Small intestine (tissue), 7 donors: Measurements from ENCODE around the gene SCN1A. TPM values are rescaled to one million over a fixed set of nuclear protein-coding genes. Genes with fewer than 3 reads are reported as not detected.
"Not testable (repeated sequence)": the region's sequence is repeated elsewhere in the genome, so short reads cannot be mapped to it uniquely, and the experiment has no call there.

Experiments
- DNase-seq, 2 donors: peaks; one replicate each; pipeline versions ENCODE4 v3.0.0 to v3.0.0-alpha.2; 2013
- FAIRE-seq: peaks from 2 replicates; lab custom pipeline; 2012; peaks lifted over from hg19 to GRCh38; lab: Jason Lieb, UNC
- H3K27ac ChIP-seq, 3 donors: one replicate each; pipeline ENCODE4 v1.5.1; 2013; ENCODE audit warnings: low read length in 2 of 3, mild to moderate bottlenecking in 2 of 3, control low read depth in 1 of 3, inconsistent platforms in 1 of 3, low read depth in 1 of 3, moderate library complexity in 1 of 3
- H3K27me3 ChIP-seq, 3 donors: one replicate each; pipeline ENCODE4 v1.6.1; 2013; ENCODE audit warnings: low read length in 3 of 3, inconsistent platforms in 1 of 3; ENCODE audit not compliant: control insufficient read depth in 3 of 3, insufficient read depth in 3 of 3
- H3K36me3 ChIP-seq, 3 donors: one replicate each; pipeline ENCODE4 v1.6.1; 2013; ENCODE audit warnings: low read length in 3 of 3, inconsistent platforms in 1 of 3, low read depth in 1 of 3, mild to moderate bottlenecking in 1 of 3, moderate library complexity in 1 of 3; ENCODE audit not compliant: control insufficient read depth in 3 of 3, insufficient read depth in 2 of 3
- H3K4me1 ChIP-seq, 3 donors: one replicate each; pipeline ENCODE4 v1.6.1; 2013; ENCODE audit warnings: low read length in 2 of 3, inconsistent platforms in 1 of 3, low read depth in 1 of 3, mild to moderate bottlenecking in 1 of 3, moderate library complexity in 1 of 3; ENCODE audit not compliant: control insufficient read depth in 3 of 3, insufficient read depth in 2 of 3
- H3K4me3 ChIP-seq, 3 donors: one replicate each; pipeline ENCODE4 v1.5.1; 2013; ENCODE audit warnings: low read length in 3 of 3, control low read depth in 1 of 3, inconsistent platforms in 1 of 3, low read depth in 1 of 3, mild to moderate bottlenecking in 1 of 3, moderate library complexity in 1 of 3
- H3K9me3 ChIP-seq, 2 donors: one replicate each; pipeline ENCODE4 v1.6.1; 2013; ENCODE audit warnings: low read depth in 1 of 2, low read length in 1 of 2; ENCODE audit not compliant: control insufficient read depth in 2 of 2, insufficient read depth in 1 of 2
- WGBS, 3 donors: extraction: QIAGEN DNeasy Blood & Tissue Kit; methylation state at CpG; one replicate each; pipeline ENCODE4 v1.1.7; 2013; 5-methylcytosine and 5-hydroxymethylcytosine counted together
- polyA plus RNA-seq, 4 donors: library from polyadenylated mRNA; stranded (reverse) in 3 of 4; unstranded in 1 of 4; fragments of 200-250 nt in 3 of 4; fragments of 120-200 nt in 1 of 4; gene quantifications; one replicate each; pipeline versions ENCODE4 v1.2.1 to v1.2.3, GENCODE V29; 2013
- donor health status: healthy with polysubstance abuse.
- donor health status: control.
- donor health status: control.
- donor health status: Bipolar disorder and iron deficiency.
- donor health status: healthy.

SCN1A gene
- polyA plus RNA-seq, 4 donors: 0.10 to 0.18 TPM; not detected in 2

DNA sequence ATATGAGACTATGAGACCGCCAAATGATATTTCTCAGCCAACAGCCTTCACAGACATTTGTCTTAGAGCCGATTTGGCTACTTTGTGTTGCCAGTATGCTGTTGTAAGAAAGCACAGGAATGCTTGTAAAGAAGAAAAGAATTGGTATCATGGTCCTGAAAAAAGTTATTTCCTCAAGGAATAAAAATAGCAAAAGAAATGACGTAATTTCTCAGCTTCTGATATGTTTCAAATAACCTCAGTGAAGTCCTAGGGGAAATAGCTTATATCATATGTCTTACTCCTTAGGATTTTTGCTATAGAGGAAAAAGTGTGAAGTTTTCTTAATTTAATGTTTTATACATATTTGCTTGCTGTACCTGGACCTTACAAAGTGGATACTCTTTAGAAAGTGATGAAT, 23.0 kb downstream of the SCN1A start:
- H3K4me3 ChIP-seq: no peak overlapping the region
- no peak overlapping the region for H3K27ac ChIP-seq
- no peaks in the 10 kb centered on the region for H3K4me1 ChIP-seq
- no peaks in the 10 kb centered on the region for H3K9me3 ChIP-seq
- DNase-seq (no peak), FAIRE-seq (no peak)
- no peaks in the 10 kb centered on the region for H3K27me3 ChIP-seq
- WGBS, 3 donors: 83 to 88% (median 86%) methylated on average over 3 of the region's 3 CpGs
- no peaks in the 10 kb centered on the region for H3K36me3 ChIP-seq

GRCh38 chr2:166104084-166104483, 23.7 kb downstream of the SCN1A start:
- WGBS, 3 donors: 76 to 87% (median 83%) methylated on average over 1 of the region's 1 CpG
- Histone ChIP-seq H3K4me3 (no peak overlapping the region), H3K4me1 (no peaks in the 10 kb centered on the region), H3K36me3 (no peaks in the 10 kb centered on the region), H3K9me3 (no peaks in the 10 kb centered on the region), H3K27ac (no peak overlapping the region), H3K27me3 (no peaks in the 10 kb centered on the region)
- DNase-seq (no peak), FAIRE-seq (no peak)

DNA sequence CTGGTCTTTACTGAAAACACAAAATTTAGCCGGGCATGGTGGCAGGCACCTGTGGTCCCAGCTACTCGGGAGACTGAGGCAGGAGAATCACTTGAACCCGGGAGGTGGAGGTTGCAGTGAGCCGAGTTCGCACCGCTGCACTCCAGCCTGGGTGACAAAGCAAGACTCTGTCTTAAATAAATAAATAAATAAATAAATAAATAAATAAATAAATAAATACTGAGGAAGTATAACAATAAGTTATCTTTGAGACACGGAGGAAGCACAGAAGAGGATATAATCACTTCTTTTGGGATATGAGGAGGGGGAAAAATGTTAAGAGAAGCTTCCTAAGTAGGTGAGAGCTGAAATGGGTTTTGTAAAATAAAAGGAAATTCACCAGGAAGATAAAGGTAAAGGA, 24.5 kb downstream of the SCN1A start:
- H3K4me1 ChIP-seq, H3K27me3 ChIP-seq, H3K9me3 ChIP-seq, H3K36me3 ChIP-seq, FAIRE-seq, DNase-seq, H3K27ac ChIP-seq, H3K4me3 ChIP-seq: not testable (repeated sequence)
- WGBS, 3 donors: 85 to 94% (median 92%) methylated on average over 7 of the region's 7 CpGs

- FAIRE-seq (no peak), DNase-seq (no peak)
- Histone ChIP-seq H3K27me3 (no peaks in the 10 kb centered on the region), H3K4me1 (no peaks in the 10 kb centered on the region), H3K27ac (no peak overlapping the region), H3K36me3 (no peaks in the 10 kb centered on the region), H3K9me3 (no peaks in the 10 kb centered on the region), H3K4me3 (no peak overlapping the region)
- 79 to 96% (median 93%) methylated on average over 1 of the region's 1 CpG for WGBS, 3 donors
These were observed 33.5 kb downstream of the SCN1A start for GRCh38 chr2:166094325-166094724.

- 83 to 87% (median 85%) methylated on average over 3 of the region's 3 CpGs for WGBS, 3 donors
- Histone ChIP-seq H3K36me3 (no peaks in the 10 kb centered on the region), H3K4me3 (no peak overlapping the region), H3K9me3 (no peaks in the 10 kb centered on the region), H3K27me3 (no peaks in the 10 kb centered on the region), H3K4me1 (no peaks in the 10 kb centered on the region), H3K27ac (no peak overlapping the region)
- FAIRE-seq (no peak), DNase-seq (no peak)
These were observed 34.9 kb downstream of the SCN1A start for GRCh38 chr2:166092889-166093288.

GRCh38 chr2:166091439-166091838, 36.4 kb downstream of the SCN1A start:
- FAIRE-seq (no peak), DNase-seq (no peak)
- Histone ChIP-seq H3K27ac (no peak overlapping the region), H3K4me3 (no peak overlapping the region), H3K36me3 (no peaks in the 10 kb centered on the region), H3K4me1 (no peaks in the 10 kb centered on the region), H3K27me3 (no peaks in the 10 kb centered on the region), H3K9me3 (no peaks in the 10 kb centered on the region)
- 45 to 57% (median 49%) methylated on average over 3 of the region's 3 CpGs for WGBS, 3 donors

DNA sequence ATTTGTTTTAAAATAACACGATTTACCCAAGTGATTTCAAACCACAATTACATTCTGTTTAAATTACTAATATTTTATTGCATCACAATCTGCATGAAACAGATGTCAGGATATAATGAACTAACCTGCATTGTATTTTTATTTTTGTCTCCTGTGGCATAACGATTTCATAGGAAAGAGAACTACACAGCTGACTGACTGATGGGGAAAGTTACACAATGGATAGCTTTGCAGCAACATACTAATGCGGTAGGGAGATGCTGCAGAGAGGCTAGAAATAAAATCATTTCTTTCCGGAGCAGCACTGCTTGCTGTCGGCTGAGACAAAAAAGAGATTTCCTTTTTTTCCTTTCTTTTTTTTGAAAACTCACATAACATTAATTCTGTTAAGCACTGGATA, 36.9 kb downstream of the SCN1A start:
- no peak for FAIRE-seq

DNA sequence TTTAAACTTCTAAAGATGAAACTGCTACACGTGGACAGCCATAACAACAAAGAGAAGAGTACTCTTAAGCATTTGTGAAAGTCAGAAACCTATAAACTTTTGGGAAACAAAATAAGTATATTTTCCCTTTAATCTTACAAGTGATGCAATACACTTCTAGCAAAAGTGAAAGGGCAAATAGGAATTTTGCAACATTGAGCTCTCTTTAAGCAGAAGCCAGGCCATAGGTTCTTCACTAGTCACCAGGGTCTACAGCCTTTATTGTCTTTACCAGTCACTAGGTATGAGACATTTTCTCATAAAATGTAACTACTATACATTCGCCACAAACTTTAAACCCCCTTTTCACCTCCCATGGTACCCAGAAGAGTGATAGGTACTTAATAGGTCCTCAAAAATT, 37.5 kb downstream of the SCN1A start:
- Histone ChIP-seq H3K27ac (no peak overlapping the region), H3K4me3 (no peak overlapping the region), H3K36me3 (no peaks in the 10 kb centered on the region), H3K27me3 (no peaks in the 10 kb centered on the region), H3K4me1 (no peaks in the 10 kb centered on the region), H3K9me3 (no peaks in the 10 kb centered on the region)
- 82 to 89% (median 86%) methylated on average over 2 of the region's 2 CpGs for WGBS, 3 donors
- DNase-seq: no peak
- no peak for FAIRE-seq

More for the DNA sequence above, 36.9 kb downstream of the SCN1A start:
- no peak overlapping the region for H3K27ac ChIP-seq
- H3K4me1 ChIP-seq: no peaks in the 10 kb centered on the region
- no peak overlapping the region for H3K4me3 ChIP-seq
- WGBS, 3 donors: 52 to 70% (median 62%) methylated on average over 5 of the region's 5 CpGs
- no peak for DNase-seq
- no peaks in the 10 kb centered on the region for H3K27me3 ChIP-seq
- H3K9me3 ChIP-seq: no peaks in the 10 kb centered on the region
- no peaks in the 10 kb centered on the region for H3K36me3 ChIP-seq

DNA sequence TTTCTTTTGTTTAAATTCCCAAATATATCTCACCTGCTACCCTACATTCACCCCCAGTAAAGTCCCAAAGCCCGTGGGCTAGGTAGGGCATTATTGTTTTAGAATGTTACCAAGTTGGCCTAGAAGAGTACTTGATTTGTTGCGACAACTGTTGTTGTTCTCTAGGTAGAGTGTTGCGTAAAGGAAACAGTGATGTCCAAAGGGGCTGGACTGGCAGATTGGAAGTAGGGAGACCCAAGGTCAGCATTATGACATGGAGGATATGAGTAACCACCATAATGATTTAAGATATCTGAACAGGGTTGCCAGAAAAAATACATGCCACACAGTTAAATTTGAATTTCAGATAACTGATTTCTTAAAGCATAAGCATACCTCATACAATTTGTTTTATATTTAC, 39.2 kb downstream of the SCN1A start:
- no peaks in the 10 kb centered on the region for H3K27me3 ChIP-seq
- no peaks in the 10 kb centered on the region for H3K9me3 ChIP-seq
- no peaks in the 10 kb centered on the region for H3K36me3 ChIP-seq
- no peak overlapping the region for H3K4me3 ChIP-seq
- FAIRE-seq (no peak), DNase-seq (no peak)
- H3K4me1 ChIP-seq: no peaks in the 10 kb centered on the region
- 85 to 88% (median 87%) methylated on average over 3 of the region's 3 CpGs for WGBS, 3 donors
- no peak overlapping the region for H3K27ac ChIP-seq
